Measurements from ENCODE around the gene WDR7.

The WDR7 gene

DNA sequence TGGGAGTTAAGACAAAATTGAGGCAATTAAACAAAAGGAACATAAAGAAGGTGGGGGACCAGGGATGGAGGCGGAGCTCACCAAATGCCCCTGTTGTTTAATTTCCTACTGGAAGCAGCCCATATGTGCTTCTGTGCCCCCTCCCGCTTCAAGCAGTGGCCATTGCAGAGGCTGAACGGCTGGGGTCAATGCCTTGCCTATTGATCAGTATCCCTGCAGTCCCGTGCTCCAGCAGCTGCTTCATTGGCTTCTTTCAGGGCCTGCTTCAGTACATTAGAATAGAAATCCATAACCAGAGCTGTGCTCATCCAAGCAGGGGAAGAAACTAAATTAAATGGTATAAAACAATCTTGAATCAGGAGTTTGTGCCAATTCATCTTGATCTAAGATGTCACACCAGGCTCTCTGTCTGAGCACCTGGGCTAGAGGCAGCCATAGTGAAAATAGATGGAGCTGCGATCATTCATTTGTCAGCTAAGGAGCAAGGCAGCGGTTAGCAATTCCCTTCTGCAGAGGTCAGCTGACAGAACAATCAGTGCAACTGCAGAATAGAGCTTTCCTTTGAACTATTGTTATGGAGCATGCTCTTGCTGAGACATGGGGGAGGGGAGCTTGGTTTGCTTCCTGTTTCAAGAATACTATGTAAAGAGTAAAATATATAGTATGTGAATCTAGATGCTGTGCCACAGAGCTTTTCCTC lies 222.4 kb downstream of the WDR7 start:
- intact Hi-C loops (cut with micrococcal nuclease), result loop anchor here (10.0 kb wide), 1 partner anchor 571 kb away; no protein-coding TSS in a partner anchor

DNA sequence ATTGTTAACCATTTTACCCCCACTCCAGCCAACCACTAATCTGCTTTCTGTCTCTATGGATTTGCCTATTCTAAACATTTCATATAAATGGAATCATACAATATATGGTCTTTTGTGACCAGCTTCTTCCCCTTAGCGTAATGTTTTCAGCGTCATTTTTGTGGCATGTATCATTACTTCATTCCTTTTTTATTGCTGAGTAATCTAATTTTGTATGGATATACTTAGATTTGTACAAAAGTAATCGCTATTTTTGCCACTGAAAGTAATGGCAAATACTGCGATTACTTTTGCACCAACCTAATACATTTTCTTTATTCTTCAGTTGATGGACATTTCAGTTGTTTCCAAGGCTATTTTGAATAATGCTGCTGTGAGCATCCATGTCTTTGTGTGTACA lies 227.6 kb downstream of the WDR7 start:
- intact Hi-C loops (cut with micrococcal nuclease), result loop anchor here (10.0 kb wide), 1 partner anchor 566 kb away; no protein-coding TSS in a partner anchor
- Mint-ChIP-seq H3K9me3 (no peaks in the 10 kb centered on the region), H3K4me1 (ENCODE audit: low read depth) (no peaks in the 10 kb centered on the region), H3K27me3 (no peaks in the 10 kb centered on the region), H3K4me3 (no peak overlapping the region), H3K27ac (no peak overlapping the region), H3K36me3 (ENCODE audit: low read depth) (peaks cover 20% of the 10 kb centered on the region)

More for the DNA sequence above, 222.4 kb downstream of the WDR7 start:
- no peak overlapping the region for H3K27ac Mint-ChIP-seq
- H3K9me3 Mint-ChIP-seq, result no peaks in the 10 kb centered on the region
- H3K36me3 Mint-ChIP-seq (ENCODE audit: low read depth), result peaks cover 7% of the 10 kb centered on the region
- H3K4me1 Mint-ChIP-seq (ENCODE audit: low read depth), result peaks cover 5% of the 10 kb centered on the region
- no peak overlapping the region for H3K4me3 Mint-ChIP-seq
- H3K27me3 Mint-ChIP-seq, result no peaks in the 10 kb centered on the region

- H3K27ac Mint-ChIP-seq, result no peak overlapping the region
- no peaks in the 10 kb centered on the region for H3K4me1 Mint-ChIP-seq (ENCODE audit: low read depth)
- no peaks in the 10 kb centered on the region for H3K27me3 Mint-ChIP-seq
- H3K9me3 Mint-ChIP-seq, result peaks cover 7% of the 10 kb centered on the region
- intact Hi-C loops (cut with micrococcal nuclease), result no loop called here
- no peak overlapping the region for H3K4me3 Mint-ChIP-seq
- H3K36me3 Mint-ChIP-seq (ENCODE audit: low read depth), result peaks cover 37% of the 10 kb centered on the region
Observed at GRCh38 chr18:56884511-56884910, 233.4 kb downstream of the WDR7 start.

- Mint-ChIP-seq H3K4me1 (ENCODE audit: low read depth) (peaks cover 4% of the 10 kb centered on the region), H3K27ac (no peak overlapping the region), H3K27me3 (no peaks in the 10 kb centered on the region), H3K4me3 (no peak overlapping the region), H3K9me3 (peaks cover 7% of the 10 kb centered on the region), H3K36me3 (ENCODE audit: low read depth) (peaks cover 23% of the 10 kb centered on the region)
- intact Hi-C loops (cut with micrococcal nuclease), result no loop called here
Observed at GRCh38 chr18:56888978-56889377, 237.8 kb downstream of the WDR7 start.

DNA sequence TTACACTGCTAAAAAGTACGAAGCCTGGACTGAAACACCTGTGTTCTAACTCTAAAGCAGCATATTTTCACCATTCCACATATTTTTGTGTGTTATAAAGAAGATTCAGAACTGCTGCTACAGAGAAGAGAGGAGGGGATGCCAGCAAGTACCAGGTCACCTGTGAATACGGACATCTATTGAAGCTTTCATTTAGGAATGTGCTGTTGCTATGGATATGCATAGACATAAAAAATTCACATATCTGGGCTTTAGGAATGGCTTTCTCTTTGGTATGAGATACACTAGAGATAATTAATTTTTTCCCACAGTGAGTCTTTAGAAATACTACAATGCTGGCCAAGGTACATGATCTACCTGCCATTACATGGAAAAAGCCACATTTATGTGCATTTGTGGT lies 238.5 kb downstream of the WDR7 start:
- no peaks in the 10 kb centered on the region for H3K27me3 Mint-ChIP-seq
- peaks cover 4% of the 10 kb centered on the region for H3K4me1 Mint-ChIP-seq (ENCODE audit: low read depth)
- intact Hi-C loops (cut with micrococcal nuclease), result no loop called here
- no peak overlapping the region for H3K4me3 Mint-ChIP-seq
- H3K27ac Mint-ChIP-seq, result no peak overlapping the region
- peaks cover 4% of the 10 kb centered on the region for H3K9me3 Mint-ChIP-seq
- H3K36me3 Mint-ChIP-seq (ENCODE audit: low read depth), result peaks cover 16% of the 10 kb centered on the region

DNA sequence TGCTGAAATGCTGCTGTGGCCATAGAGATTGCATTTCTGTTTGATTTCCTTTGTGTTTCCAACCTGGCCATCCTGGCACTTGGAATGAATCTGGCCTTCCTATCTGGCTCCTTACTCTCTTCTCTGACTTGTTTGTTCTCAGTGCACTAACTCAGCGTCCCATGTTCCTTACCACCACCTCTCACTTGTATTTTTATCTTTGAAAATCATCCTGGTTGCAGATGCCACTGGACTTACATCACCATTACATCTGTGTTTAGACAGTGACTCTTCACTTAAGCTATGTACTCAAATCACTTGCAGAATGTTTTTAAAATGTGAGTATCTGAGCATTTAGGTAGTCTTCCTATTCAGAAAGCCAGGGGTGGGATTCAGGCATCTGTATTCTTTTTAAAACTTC lies 239.5 kb downstream of the WDR7 start:
- H3K9me3 Mint-ChIP-seq, result no peaks in the 10 kb centered on the region
- no peak overlapping the region for H3K27ac Mint-ChIP-seq
- H3K36me3 Mint-ChIP-seq (ENCODE audit: low read depth), result peaks cover 8% of the 10 kb centered on the region
- intact Hi-C loops (cut with micrococcal nuclease), result no loop called here
- H3K4me3 Mint-ChIP-seq, result no peak overlapping the region
- no peaks in the 10 kb centered on the region for H3K27me3 Mint-ChIP-seq
- peaks cover 4% of the 10 kb centered on the region for H3K4me1 Mint-ChIP-seq (ENCODE audit: low read depth)

GRCh38 chr18:56891116-56891515 lies 240.0 kb downstream of the WDR7 start:
- peaks cover 4% of the 10 kb centered on the region for H3K4me1 Mint-ChIP-seq (ENCODE audit: low read depth)
- no peak overlapping the region for H3K4me3 Mint-ChIP-seq
- intact Hi-C loops (cut with micrococcal nuclease), result no loop called here
- no peaks in the 10 kb centered on the region for H3K9me3 Mint-ChIP-seq
- no peaks in the 10 kb centered on the region for H3K27me3 Mint-ChIP-seq
- H3K27ac Mint-ChIP-seq, result no peak overlapping the region
- H3K36me3 Mint-ChIP-seq (ENCODE audit: low read depth), result peaks cover 8% of the 10 kb centered on the region

DNA sequence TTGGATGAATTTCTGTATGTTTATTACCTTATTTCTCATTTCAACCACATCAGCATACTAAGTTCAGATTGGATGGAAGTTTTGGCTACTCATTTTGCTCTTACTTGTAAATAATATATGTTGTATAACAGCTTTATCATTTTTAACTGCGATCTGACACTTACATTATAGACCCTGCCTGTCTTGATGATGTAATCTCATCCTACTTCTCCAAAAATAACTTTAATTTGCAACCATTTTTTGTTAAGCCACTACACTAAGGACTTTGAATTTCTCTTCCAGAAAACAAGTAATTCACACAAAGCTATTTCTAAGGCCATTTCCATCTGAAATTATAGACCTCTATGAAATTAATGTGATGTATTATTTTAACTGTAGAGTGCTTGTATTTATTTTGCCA lies 240.7 kb downstream of the WDR7 start:
- intact Hi-C loops (cut with micrococcal nuclease), result no loop called here
- H3K4me1 Mint-ChIP-seq (ENCODE audit: low read depth), result peaks cover 4% of the 10 kb centered on the region
- H3K27me3 Mint-ChIP-seq, result no peaks in the 10 kb centered on the region
- peaks cover 8% of the 10 kb centered on the region for H3K36me3 Mint-ChIP-seq (ENCODE audit: low read depth)
- no peak overlapping the region for H3K27ac Mint-ChIP-seq
- H3K4me3 Mint-ChIP-seq, result no peak overlapping the region
- H3K9me3 Mint-ChIP-seq, result no peaks in the 10 kb centered on the region

- H3K36me3 Mint-ChIP-seq (ENCODE audit: low read depth), result no peaks in the 10 kb centered on the region
- H3K9me3 Mint-ChIP-seq, result no peaks in the 10 kb centered on the region
- peaks cover 1% of the 10 kb centered on the region for H3K4me1 Mint-ChIP-seq (ENCODE audit: low read depth)
- intact Hi-C loops (cut with micrococcal nuclease), result no loop called here
- H3K27ac Mint-ChIP-seq, result no peak overlapping the region
- no peaks in the 10 kb centered on the region for H3K27me3 Mint-ChIP-seq
- H3K4me3 Mint-ChIP-seq, result no peak overlapping the region
Observed at GRCh38 chr18:56897122-56897521, 246.0 kb downstream of the WDR7 start.

- no peaks in the 10 kb centered on the region for H3K27me3 Mint-ChIP-seq
- H3K4me1 Mint-ChIP-seq (ENCODE audit: low read depth), result no peaks in the 10 kb centered on the region
- intact Hi-C loops (cut with micrococcal nuclease), result no loop called here
- H3K9me3 Mint-ChIP-seq, result no peaks in the 10 kb centered on the region
- H3K36me3 Mint-ChIP-seq (ENCODE audit: low read depth), result no peaks in the 10 kb centered on the region
- H3K4me3 Mint-ChIP-seq, result no peak overlapping the region
- H3K27ac Mint-ChIP-seq, result no peak overlapping the region
Observed at GRCh38 chr18:56899660-56900059, 248.5 kb downstream of the WDR7 start.

- intact Hi-C loops (cut with micrococcal nuclease), result no loop called here
- no peaks in the 10 kb centered on the region for H3K36me3 Mint-ChIP-seq (ENCODE audit: low read depth)
Observed at GRCh38 chr18:56900195-56901094, 249.3 kb downstream of the WDR7 start.

GRCh38 chr18:56901919-56902318 lies 250.8 kb downstream of the WDR7 start:
- intact Hi-C loops (cut with micrococcal nuclease), result no loop called here
- Mint-ChIP-seq H3K27ac (no peak overlapping the region), H3K4me3 (no peak overlapping the region), H3K36me3 (ENCODE audit: low read depth) (no peaks in the 10 kb centered on the region), H3K27me3 (no peaks in the 10 kb centered on the region), H3K9me3 (no peaks in the 10 kb centered on the region), H3K4me1 (ENCODE audit: low read depth) (no peaks in the 10 kb centered on the region)

More at GRCh38 chr18:56900195-56901094, 249.3 kb downstream of the WDR7 start:
- H3K4me1 Mint-ChIP-seq (ENCODE audit: low read depth), result no peaks in the 10 kb centered on the region
- no peak overlapping the region for H3K4me3 Mint-ChIP-seq
- H3K27me3 Mint-ChIP-seq, result no peaks in the 10 kb centered on the region
- no peak overlapping the region for H3K27ac Mint-ChIP-seq
- no peaks in the 10 kb centered on the region for H3K9me3 Mint-ChIP-seq

- H3K27me3 Mint-ChIP-seq, result no peaks in the 10 kb centered on the region
- H3K4me1 Mint-ChIP-seq (ENCODE audit: low read depth), result no peaks in the 10 kb centered on the region
- intact Hi-C loops (cut with micrococcal nuclease), result no loop called here
- H3K4me3 Mint-ChIP-seq, result no peak overlapping the region
- no peaks in the 10 kb centered on the region for H3K36me3 Mint-ChIP-seq (ENCODE audit: low read depth)
- no peaks in the 10 kb centered on the region for H3K9me3 Mint-ChIP-seq
- no peak overlapping the region for H3K27ac Mint-ChIP-seq
Observed at GRCh38 chr18:56902653-56903052, 251.5 kb downstream of the WDR7 start.

DNA sequence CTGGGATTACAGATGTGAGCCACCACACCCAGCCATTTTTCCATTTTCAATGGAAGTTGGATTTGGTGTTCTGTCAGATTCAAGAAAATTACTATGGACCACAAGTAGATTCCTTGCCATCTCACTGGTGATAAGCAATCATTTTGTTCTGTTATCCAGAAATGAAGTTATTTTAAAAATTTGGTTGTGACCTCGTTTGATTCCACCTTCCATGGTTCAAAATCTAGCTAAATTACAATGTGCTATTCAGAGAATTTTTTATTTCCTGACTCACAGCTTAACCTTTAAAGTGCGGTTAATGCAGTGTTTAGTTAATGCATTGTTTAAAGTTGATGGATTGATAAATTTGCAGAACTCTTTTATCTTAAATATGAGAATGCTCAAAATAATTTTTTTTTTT lies 252.5 kb downstream of the WDR7 start:
- no peak overlapping the region for H3K27ac Mint-ChIP-seq
- intact Hi-C loops (cut with micrococcal nuclease), result no loop called here
- H3K4me3 Mint-ChIP-seq, result no peak overlapping the region
- H3K9me3 Mint-ChIP-seq, result no peaks in the 10 kb centered on the region
- no peaks in the 10 kb centered on the region for H3K27me3 Mint-ChIP-seq
- no peaks in the 10 kb centered on the region for H3K36me3 Mint-ChIP-seq (ENCODE audit: low read depth)
- H3K4me1 Mint-ChIP-seq (ENCODE audit: low read depth), result no peaks in the 10 kb centered on the region

All from dendritic cell treated with granulocyte-macrophage colony-stimulating factor and Interleukin-4, amounts not matched to agents 40 ng/mL and 50 ng/mL, for 4 days (primary cell).